Upper lobe of right lung (tissue), 1 donor: ENCODE results near the gene MINAR1. TPM values are rescaled to one million over a fixed set of nuclear protein-coding genes. Genes with fewer than 3 reads are reported as not detected.

ENCODE experiments used
- ATAC-seq: fragments of 200-7000 bp; cut with Tn5 transposase; one replicate; pipeline ENCODE4 v1.9.1; 2020; ENCODE audit warnings: mild to moderate bottlenecking, moderate library complexity
- DNase-seq: peaks from one replicate; pipeline ENCODE4 v3.0.0-alpha.2; 2020
- H3K27ac ChIP-seq: fragments of 200-600 bp; one replicate; pipeline ENCODE4 v1.8.0; 2022
- H3K27me3 ChIP-seq: fragments of 200-600 bp; one replicate; pipeline ENCODE4 v1.8.0; 2022; ENCODE audit warnings: mild to moderate bottlenecking
- H3K36me3 ChIP-seq: fragments of 200-600 bp; one replicate; pipeline ENCODE4 v1.8.0; 2022
- H3K4me1 ChIP-seq: fragments of 200-600 bp; one replicate; pipeline ENCODE4 v1.8.0; 2022
- H3K4me3 ChIP-seq: fragments of 200-600 bp; one replicate; pipeline ENCODE4 v1.8.0; 2022; ENCODE audit warnings: mild to moderate bottlenecking
- H3K9me3 ChIP-seq: fragments of 200-600 bp; one replicate; pipeline ENCODE4 v1.8.0; 2022
- CTCF ChIP-seq: fragments of 200-600 bp; IDR thresholded peaks from one replicate; pipeline ENCODE4 v1.8.0; 2022; ENCODE audit warnings: antibody characterized with exemption
- intact Hi-C: fragments of 100-400 bp; cut with DNase I; formaldehyde crosslinking; loops from one replicate; pipeline ENCODE4 v1.11.0; 2022
- long read RNA-seq: library from polyadenylated mRNA; unstranded; transcript quantifications from one replicate; pipeline ENCODE4 v2.0.0, GENCODE V29; 2021
- total RNA-seq: library from RNA; stranded (reverse); fragmentation: NEBNext Ultra II Directional; extraction: Animal tissue kit (Norgen Biotek cat#: 25700); gene quantifications from one replicate; pipeline ENCODE4 v1.2.1, GENCODE V29; 2021
- donor health status: DM: no; HTN: yes; CAD: no; lungs with severe emphysema.

MINAR1 gene
- 0.26 TPM for total RNA-seq
- long read RNA-seq, partial matches to known transcripts = 0 of 1 reads
- long read RNA-seq, other reads (novel, unspliced or antisense) = 1 of 1 reads

GRCh38 chr15:79431636-79432344, at the start of gene MINAR1:
MINAR1 (plus strand) TSS chr15:79432336; CDS start chr15:79456148, 23,812 bp downstream.
- Histone ChIP-seq H3K4me1 (peaks cover 10% of the 10 kb centered on the region), H3K27ac (no peak within 1 kb of the TSS), H3K27me3 (peaks cover 78% of the 10 kb centered on the region), H3K4me3 (peak within 1 kb of the TSS; percentile 26), H3K9me3 (no peaks in the 10 kb centered on the region), H3K36me3 (no peaks in the 10 kb centered on the region)
- DNase-seq (no peak), ATAC-seq (peak; percentile 54)
- intact Hi-C loops = no loop called here
- no peak for TF ChIP-seq CTCF

- intact Hi-C loops = no loop called here
- no peaks in the 10 kb centered on the region for H3K27me3 ChIP-seq
These were observed 37.9 kb upstream of the MINAR1 start for GRCh38 chr15:79394231-79394630.

GRCh38 chr15:79396850-79397249, 35.3 kb upstream of the MINAR1 start:
- DNase-seq = no peak
- H3K27ac ChIP-seq = no peak overlapping the region
- intact Hi-C loops = no loop called here
- TF ChIP-seq CTCF = no peak
- H3K4me3 ChIP-seq = no peak overlapping the region
- no peak for ATAC-seq
- H3K27me3 ChIP-seq = no peaks in the 10 kb centered on the region
- H3K9me3 ChIP-seq = no peaks in the 10 kb centered on the region
- H3K36me3 ChIP-seq = no peaks in the 10 kb centered on the region
- H3K4me1 ChIP-seq = no peaks in the 10 kb centered on the region

More at GRCh38 chr15:79394231-79394630, 37.9 kb upstream of the MINAR1 start:
- no peak overlapping the region for H3K27ac ChIP-seq
- no peaks in the 10 kb centered on the region for H3K4me1 ChIP-seq
- ATAC-seq (no peak), DNase-seq (no peak)
- no peaks in the 10 kb centered on the region for H3K9me3 ChIP-seq
- no peak for TF ChIP-seq CTCF
- no peaks in the 10 kb centered on the region for H3K36me3 ChIP-seq
- H3K4me3 ChIP-seq = no peak overlapping the region

- H3K36me3 ChIP-seq = no peaks in the 10 kb centered on the region
- no peaks in the 10 kb centered on the region for H3K27me3 ChIP-seq
- H3K4me3 ChIP-seq = no peak overlapping the region
- no peaks in the 10 kb centered on the region for H3K4me1 ChIP-seq
- ATAC-seq = no peak
- TF ChIP-seq CTCF = no peak
- DNase-seq = no peak
- no peak overlapping the region for H3K27ac ChIP-seq
- intact Hi-C loops = no loop called here
- no peaks in the 10 kb centered on the region for H3K9me3 ChIP-seq
These were observed 34.7 kb upstream of the MINAR1 start for GRCh38 chr15:79397269-79397910.

- H3K36me3 ChIP-seq = no peaks in the 10 kb centered on the region
These were observed 32.5 kb upstream of the MINAR1 start for GRCh38 chr15:79399606-79400005.

More at GRCh38 chr15:79399606-79400005, 32.5 kb upstream of the MINAR1 start:
- H3K9me3 ChIP-seq = no peaks in the 10 kb centered on the region
- H3K27ac ChIP-seq = no peak overlapping the region
- no peak overlapping the region for H3K4me3 ChIP-seq
- DNase-seq (no peak), ATAC-seq (no peak)
- H3K4me1 ChIP-seq = no peaks in the 10 kb centered on the region
- H3K27me3 ChIP-seq = no peaks in the 10 kb centered on the region
- TF ChIP-seq CTCF = no peak
- intact Hi-C loops = no loop called here
